RWPE1 (cell line): Measurements from ENCODE around the gene ADAP1.
A peak's percentile ranks its signal among the peaks of the same experiment; 100 is the strongest.
"Not testable (repeated sequence)": the region's sequence is repeated elsewhere in the genome, so short reads cannot be mapped to it uniquely, and the experiment has no call there.

Experiments used
- CTCF ChIA-PET: fragments of 350-600 bp; sonication (Branson Sonifier 250); formaldehyde crosslinking; extraction: SDS; loops from one replicate; lab custom pipeline; 2021; lab: Yijun Ruan, JAX
- POLR2A ChIA-PET: fragments of 400-600 bp; formaldehyde crosslinking; extraction: SDS; loops from one replicate; lab custom pipeline; 2020; ENCODE audit warnings: antibody characterized with exemption; ENCODE audit not compliant: low non-redundant PET; lab: Yijun Ruan, JAX
- DNase-seq: peaks from one replicate; pipeline ENCODE4 v3.0.0; 2012; ENCODE audit warnings: low spot score
- H3K27ac ChIP-seq: fragments of 450-650 bp; 2 replicates; pipeline ENCODE4 v1.5.1; 2017
- CTCF ChIP-seq: fragments of 450-650 bp; conservative IDR thresholded peaks from 2 replicates; pipeline ENCODE4 v1.5.1; 2017; ENCODE audit warnings: low read depth, mild to moderate bottlenecking

Gene ADAP1

DNA sequence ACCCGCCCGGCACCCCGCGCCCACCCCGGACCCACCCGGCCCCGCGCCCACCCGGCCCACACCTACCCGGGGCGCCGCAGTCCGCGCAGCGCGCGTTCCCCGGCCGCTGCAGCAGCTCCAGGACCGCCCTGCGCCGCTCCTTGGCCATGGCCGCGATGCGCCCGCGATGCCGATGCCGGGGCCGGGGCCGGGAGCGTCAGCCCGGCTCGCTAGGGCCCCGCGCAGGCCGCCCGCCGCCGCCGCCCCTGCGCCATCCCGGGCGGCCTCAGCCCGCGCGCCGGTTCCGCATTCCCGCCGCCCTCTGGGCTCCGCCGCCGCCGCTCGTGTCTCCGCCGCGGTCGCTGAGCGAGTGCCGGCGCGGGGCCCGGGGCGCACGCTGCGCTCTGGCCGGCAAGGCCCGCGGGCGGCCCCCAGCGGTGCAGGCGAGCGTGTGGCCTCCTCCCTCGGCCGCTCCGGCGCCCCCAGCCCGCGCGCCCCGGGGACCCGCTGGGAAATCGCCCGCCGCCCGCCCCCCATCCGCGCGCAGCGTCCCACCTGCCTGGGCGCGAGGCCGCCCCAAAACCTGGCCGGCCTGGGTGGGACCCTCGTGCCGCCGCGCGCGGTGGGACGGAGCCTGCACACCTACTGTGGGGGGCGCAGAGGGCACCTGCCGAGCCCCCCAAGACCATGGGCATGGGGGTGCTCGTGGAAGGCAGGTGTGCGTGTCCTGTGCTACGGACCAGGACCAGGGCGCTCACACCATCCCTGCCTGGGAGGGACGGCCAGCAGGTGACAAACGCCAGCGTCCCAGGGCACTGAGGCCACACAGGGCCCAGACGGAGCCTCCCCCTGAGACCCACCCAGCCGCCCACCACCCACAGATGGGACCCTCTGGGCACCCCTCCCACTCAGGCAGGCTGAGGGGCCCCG is at the start of gene ADAP1:
Gene ADAP1 (minus strand): TSS at position 351 of the 909 bp plus-strand sequence. CDS start 203 bp downstream, at position 148.
- TF ChIP-seq CTCF, result peak; percentile 58
- H3K27ac ChIP-seq, result no peak within 1 kb of the TSS
- ChIA-PET CTCF (interaction anchor here (0.6 to 1.6 kb wide), 8 partner anchors 9 to 120 kb away, joined by 3 to 8 read pairs (median 4); no protein-coding TSS in a partner anchor), POLR2A (no interaction called here)
- DNase-seq, result peak; percentile 52

DNA sequence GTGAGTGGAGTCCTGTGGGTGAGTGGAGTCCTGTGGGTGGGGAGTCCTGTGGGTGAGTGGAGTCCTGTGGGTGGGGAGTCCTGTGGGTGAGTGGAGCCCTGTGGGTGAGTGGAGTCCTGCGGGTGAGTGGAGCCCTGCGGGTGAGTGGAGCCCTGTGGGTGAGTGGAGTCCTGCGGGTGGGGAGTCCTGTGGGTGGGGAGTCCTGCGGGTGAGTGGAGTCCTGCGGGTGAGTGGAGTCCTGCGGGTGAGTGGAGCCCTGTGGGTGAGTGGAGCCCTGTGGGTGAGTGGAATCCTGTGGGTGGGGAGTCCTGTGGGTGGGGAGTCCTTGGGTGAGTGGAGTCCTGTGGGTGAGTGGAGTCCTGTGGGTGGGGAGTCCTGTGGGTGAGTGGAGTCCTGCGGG is 48.0 kb upstream of the ADAP1 start:
- POLR2A ChIA-PET, DNase-seq, H3K27ac ChIP-seq, CTCF ChIA-PET: not testable (repeated sequence)

DNA sequence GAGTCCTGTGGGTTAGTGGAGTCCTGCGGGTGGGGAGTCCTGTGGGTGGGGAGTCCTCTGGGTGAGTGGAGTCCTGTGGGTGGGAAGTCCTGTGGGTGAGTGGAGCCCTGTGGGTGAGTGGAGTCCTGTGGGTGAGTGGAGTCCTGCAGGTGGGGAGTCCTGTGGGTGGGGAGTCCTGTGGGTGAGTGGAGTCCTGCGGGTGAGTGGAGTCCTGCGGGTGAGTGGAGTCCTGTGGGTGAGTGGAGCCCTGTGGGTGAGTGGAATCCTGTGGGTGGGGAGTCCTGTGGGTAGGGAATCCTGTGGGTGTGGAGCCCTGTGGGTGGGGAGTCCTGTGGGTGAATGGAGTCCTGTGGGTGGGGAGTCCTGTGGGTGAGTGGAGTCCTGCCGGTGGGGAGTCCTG is 47.5 kb upstream of the ADAP1 start:
- DNase-seq, CTCF ChIA-PET, H3K27ac ChIP-seq: not testable (repeated sequence)

GRCh38 chr7:1001069-1001770 is 46.7 kb upstream of the ADAP1 start:
- DNase-seq, CTCF ChIA-PET: not testable (repeated sequence)

More for the DNA sequence above, 47.5 kb upstream of the ADAP1 start:
- POLR2A ChIA-PET, result not testable (repeated sequence)

DNA sequence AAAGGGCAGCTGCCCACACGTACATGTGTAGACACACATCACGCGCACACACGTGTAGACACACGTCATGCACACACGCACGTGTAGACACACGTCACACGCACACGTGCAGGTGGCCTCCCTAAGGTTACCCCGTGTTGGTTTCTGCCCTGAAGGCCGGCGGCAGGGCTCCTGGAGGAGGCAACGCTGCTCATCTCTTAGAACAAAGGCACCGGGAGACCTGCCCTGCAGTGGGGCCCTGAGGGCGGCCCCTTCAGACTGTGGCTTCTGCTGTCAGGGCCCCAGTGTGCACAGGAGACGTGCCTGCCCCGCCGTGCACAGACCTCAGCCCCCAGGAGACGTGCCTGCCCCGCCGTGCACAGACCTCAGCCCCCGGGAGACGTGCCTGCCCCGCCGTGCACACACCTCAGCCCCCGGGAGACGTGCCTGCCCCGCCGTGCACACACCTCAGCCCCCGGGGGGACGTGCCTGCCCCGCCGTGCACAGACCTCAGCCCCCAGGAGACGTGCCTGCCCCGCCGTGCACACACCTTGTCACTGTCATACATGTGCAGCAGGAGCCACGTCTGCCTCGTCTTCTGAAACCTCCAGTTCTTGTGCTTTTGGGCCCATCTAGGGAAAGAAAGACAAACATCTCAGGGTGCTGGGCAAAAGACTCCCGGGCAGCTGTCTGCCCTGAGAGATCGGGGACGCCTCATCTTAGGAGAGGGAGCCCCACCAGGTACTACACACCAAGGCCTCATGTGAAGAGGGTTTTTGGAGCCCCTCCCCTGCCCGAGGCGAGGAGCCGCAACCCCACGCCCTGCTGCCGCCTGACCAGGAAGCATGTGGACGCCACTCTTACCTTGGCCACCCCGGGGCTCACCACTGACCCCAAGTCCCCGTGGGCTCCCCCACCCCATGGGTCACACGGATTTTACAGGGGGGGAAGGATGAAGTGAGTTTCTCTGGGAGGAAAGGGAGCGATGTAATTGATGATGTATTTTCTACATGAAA is 45.8 kb upstream of the ADAP1 start:
- POLR2A ChIA-PET, result no interaction called here
- H3K27ac ChIP-seq, result peak overlapping the region; percentile 48
- DNase-seq, result no peak
- no peak for TF ChIP-seq CTCF
- CTCF ChIA-PET, result no interaction called here

More at GRCh38 chr7:1001069-1001770, 46.7 kb upstream of the ADAP1 start:
- H3K27ac ChIP-seq, result peak overlapping the region; percentile 30
- POLR2A ChIA-PET, result not testable (repeated sequence)

- DNase-seq, result no peak
- POLR2A ChIA-PET, result no interaction called here
- CTCF ChIA-PET, result interaction anchor here (0.6 to 1.8 kb wide), 2 partner anchors 66 to 324 kb away, joined by 3 to 8 read pairs; no protein-coding TSS in a partner anchor
- TF ChIP-seq CTCF, result no peak
- peak overlapping the region; percentile 48 for H3K27ac ChIP-seq
Measured at GRCh38 chr7:999149-999879, 44.8 kb upstream of the ADAP1 start.
